GM19455 (cell line): Measurements from ENCODE around the gene ITGA2B.

ENCODE experiments used
- ATAC-seq: cut with Tn5 transposase; IDR thresholded peaks from one replicate; pipeline ENCODE4 v1.9.1; 2021; ENCODE audit not compliant: unreplicated experiment

The ITGA2B gene

GRCh38 chr17:44389281-44389680 lies at the start of gene ITGA2B:
ITGA2B (minus strand) TSS chr17:44389649; CDS start chr17:44389473, 176 bp downstream.
- no peak for ATAC-seq

- ATAC-seq = no peak
These were observed 49.7 kb upstream of the ITGA2B start for GRCh38 chr17:44439168-44439567.

DNA sequence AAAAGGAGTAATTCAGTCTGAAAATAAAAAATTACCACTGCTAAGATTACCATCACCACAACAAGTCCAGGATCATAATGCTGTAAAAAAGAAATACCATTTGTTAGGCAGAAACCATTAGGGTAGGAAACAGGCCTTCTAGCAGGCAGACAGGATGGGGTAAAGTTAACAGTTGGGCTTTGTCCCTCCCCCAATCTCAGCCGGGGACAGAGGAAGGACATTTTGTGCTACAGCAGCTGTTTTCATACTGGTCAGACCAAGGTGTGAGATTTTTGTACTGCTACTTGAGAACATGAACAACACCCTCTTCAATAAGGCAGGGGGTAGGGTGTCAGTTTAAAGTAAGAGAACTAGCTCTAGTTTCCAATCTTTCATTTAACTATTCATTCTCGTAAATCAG lies 49.2 kb upstream of the ITGA2B start:
- ATAC-seq = no peak

GRCh38 chr17:44436336-44436735 lies 46.9 kb upstream of the ITGA2B start:
- ATAC-seq = no peak

DNA sequence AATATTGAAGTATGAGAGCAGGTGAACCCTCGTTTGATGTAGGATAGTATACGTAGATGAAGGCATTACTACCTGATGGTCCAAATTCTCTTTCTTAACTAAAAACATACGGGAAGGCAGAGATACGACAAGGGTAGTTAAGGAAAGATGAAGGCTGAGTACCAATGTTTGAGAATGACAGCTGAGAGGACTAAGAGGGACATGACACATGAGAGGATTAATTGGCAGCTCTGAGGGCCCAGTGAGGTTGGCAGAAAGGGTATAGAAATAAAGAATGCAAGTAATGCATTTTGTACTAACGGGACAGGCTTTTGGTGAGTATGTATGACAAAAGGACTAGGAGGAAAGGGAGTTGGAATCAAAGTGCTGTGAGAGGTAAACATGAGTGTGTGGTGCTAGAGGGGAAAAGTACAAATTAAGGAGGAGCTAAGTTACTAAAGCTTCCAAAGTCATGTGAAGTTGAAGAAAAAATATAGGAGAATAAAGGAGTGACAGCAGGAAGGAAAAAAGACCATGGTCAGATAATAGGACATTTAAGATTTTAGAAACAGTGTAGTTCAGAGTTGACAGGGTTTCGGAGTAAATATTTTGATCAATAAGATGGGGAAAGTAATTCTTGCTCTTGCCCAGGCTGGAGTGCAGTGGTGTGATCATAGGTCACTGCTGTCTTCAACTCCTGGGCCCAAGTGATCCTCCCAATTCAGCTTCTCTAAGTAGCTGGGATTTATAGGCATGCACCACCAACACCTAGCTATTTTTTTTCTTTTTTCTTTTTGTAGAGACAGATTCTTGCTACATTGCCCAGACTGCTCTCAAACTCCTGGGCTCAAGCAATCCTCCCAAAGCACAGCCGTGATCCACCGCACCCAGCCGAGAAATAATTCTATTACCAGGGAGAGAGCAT lies 43.1 kb upstream of the ITGA2B start:
- ATAC-seq = no peak

GRCh38 chr17:44424828-44425461 lies 35.5 kb upstream of the ITGA2B start:
- ATAC-seq = no peak

DNA sequence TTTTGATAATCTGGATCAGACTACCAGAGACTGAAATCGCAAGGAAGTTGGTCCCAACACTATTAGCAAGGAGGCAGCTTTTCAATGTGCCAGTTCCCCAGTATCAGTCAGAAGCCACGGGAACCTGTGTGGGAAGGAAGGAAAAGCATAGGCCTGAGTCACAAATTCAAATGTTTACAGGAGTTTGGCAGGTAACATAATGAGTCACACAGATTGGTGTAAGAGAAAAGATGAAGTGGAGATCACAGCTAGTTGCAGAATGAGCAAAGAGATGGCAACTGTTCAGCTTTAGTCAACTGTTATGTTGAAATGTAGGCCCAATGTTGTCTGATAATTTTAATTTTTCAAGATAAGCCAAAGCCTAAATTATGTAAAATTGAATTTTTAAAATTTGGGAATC lies 28.1 kb upstream of the ITGA2B start:
- no peak for ATAC-seq

- ATAC-seq = no peak
These were observed 27.3 kb upstream of the ITGA2B start for GRCh38 chr17:44416558-44417289.

DNA sequence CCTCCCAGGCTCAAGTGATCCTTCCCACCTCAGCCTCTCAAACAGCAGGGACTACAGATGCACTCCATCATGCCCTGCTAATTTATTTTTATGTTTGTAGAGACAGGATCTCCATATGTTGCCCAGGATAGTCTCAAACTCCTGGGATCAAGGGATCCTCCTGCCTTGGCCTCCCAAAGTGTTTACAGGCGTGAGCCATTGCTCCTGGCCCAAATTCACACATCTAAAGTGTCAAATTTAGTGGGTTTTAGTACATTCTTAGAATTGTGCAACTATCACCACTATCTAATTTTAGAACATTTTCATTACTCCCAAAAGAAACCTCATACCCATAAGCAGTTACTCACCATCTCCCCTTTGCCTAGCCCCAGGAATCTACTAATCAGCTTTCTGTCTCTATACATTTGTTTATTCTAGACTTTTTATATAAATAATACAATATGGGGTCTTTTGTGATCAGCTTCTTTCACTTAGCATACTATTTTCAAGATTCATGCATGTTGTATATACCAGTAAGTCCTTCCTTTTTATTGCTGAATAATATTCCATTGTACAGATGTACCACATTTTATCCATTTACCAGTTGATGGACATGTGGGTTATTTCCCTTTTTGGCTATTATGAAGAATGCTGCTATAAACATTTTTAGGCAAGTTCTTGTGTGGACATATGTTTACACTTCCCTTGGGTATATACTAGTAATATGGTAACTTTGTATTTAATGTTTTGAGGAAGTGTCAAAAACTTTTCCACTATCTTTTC lies 25.1 kb upstream of the ITGA2B start:
- no peak for ATAC-seq

DNA sequence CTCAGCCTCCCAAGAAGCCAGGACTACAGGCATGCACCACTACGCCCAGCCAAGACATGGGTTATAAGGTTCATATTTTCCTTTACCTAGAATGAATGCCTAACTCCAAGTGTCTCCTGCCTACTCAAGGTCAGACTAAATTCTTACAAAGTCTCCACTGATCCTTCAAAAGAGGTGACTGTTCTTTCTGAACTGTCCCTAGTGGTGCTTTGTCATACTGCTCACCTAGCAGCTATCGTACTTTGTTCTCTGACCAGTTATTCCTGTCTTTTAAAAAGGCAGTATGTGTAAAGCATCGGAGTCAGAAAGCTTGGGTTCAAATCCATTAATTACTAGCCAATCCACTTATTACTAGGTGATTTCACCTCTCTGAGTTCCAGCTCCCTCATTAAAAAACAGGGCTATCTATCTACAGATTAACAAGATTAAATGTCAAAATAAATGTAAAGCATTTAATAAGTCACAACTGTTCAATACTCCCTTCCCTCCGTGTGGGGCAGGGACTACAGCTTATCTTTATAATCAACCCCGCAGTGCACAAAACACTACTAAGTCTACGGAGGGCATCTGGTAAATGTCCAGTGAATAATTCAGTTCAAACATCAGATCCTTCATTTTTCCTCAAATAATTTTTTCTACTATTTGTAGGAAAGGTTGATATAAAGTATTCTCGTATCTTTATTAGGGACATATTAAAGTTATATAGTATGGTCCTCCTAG lies 20.0 kb upstream of the ITGA2B start:
- ATAC-seq = no peak

- no peak for ATAC-seq
These were observed 19.3 kb upstream of the ITGA2B start for GRCh38 chr17:44408786-44409185.

DNA sequence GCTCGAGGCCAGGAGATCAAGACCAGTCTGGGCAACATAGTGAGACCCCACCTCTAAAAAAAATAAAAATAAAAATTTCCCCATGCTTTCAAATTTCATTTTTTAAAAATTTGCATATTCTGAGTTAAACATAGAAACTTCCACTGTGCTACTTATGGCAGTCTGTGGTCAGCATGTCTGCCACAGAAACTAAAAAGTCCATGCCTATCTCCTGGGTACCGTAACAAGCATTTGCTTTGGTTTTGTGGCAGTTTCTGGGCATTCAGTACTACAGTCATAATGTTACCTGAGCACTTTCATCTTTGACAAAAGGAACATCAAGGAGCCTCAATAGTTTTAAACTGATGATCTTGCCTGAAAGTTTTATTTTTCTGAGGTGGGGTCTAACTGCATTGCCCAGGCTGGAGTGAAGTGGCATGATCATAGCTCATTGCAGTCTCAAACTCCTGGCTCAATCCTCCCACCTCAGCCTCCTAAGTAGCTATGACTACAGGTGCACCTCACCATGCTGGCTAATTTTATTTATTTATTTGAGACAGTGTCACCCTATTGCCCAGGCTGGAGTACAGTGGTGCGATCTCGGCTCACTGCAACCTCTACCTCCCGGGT lies 13.2 kb upstream of the ITGA2B start:
- ATAC-seq = no peak

GRCh38 chr17:44400226-44400847 lies 10.9 kb upstream of the ITGA2B start:
- no peak for ATAC-seq

GRCh38 chr17:44398692-44399691 lies 9.5 kb upstream of the ITGA2B start:
- ATAC-seq = no peak

DNA sequence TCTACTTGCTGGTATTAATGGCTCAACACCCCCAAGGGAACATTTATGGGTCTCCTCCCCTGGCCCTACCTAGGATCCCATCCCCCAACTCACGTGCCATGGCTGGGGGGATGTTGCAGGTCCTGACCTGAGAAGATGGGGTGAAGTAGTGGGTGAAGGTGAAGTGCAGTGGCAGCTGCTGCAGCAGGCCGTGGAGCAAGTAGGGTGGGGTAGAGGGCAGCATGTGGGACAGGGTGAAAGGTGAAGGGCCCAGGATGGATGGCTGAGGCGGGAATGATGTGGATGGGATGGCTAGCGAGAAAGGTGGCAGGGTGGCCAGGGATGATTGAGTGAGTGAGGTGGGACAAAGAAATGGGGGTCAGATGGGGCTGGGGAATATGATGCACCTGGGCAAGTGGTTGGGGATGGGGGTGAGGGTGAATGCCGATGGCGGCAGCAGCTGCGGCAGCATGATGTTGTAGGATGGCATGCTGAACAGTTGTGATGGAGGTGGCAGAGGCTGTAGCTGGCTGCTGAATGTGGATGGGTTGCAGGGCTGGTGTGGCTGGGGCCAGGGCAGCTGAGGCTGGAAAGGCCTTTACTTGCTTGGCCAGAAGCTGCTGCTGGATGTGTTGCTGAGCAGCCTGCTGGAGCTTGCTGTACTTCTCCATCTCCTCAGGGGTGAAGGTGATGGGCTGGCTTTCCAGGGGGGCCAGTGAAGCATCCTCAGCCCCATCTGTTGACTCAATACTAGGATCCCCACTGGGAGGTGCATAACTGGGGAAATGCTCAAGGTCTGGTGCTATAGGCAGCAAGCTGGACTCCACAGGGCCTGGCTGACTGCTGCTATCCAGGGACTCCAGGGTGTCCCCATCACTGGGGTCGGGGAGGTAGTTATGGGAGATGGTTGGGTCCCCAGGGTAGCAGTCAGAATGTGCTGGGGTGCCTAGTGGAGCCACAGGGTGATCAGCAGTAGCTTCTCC lies 8.3 kb upstream of the ITGA2B start:
- ATAC-seq = no peak

- no peak for ATAC-seq
These were observed 7.5 kb upstream of the ITGA2B start for GRCh38 chr17:44396946-44397345.

- ATAC-seq = no peak
These were observed 5.4 kb upstream of the ITGA2B start for GRCh38 chr17:44394833-44395232.
